HG03103 (cell line): Measurements from ENCODE around the gene MRPL10.

Experiments used
- ATAC-seq: cut with Tn5 transposase; IDR thresholded peaks from one replicate; pipeline ENCODE4 v1.9.1; 2021; ENCODE audit warnings: low read depth; ENCODE audit not compliant: unreplicated experiment

MRPL10 gene

DNA sequence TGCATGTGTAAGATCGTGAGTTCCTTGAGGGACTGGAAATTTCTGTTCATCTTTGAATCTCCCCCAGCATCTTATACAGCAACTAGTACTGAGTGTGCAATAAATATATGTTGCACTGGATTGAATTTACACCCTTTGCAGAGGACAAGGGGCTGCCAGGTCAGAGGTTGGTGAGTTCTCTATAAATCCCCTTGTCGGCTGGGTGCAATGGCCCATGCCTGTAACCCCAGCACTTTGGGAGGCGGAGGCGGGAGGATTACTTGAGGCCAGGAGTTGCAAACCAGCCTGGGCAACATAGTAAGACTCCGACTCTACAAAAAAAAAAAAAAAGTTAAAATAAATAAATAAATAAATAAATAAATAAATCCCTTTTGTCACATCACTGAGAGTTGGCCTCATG, 29.0 kb upstream of the MRPL10 start:
- no peak for ATAC-seq

DNA sequence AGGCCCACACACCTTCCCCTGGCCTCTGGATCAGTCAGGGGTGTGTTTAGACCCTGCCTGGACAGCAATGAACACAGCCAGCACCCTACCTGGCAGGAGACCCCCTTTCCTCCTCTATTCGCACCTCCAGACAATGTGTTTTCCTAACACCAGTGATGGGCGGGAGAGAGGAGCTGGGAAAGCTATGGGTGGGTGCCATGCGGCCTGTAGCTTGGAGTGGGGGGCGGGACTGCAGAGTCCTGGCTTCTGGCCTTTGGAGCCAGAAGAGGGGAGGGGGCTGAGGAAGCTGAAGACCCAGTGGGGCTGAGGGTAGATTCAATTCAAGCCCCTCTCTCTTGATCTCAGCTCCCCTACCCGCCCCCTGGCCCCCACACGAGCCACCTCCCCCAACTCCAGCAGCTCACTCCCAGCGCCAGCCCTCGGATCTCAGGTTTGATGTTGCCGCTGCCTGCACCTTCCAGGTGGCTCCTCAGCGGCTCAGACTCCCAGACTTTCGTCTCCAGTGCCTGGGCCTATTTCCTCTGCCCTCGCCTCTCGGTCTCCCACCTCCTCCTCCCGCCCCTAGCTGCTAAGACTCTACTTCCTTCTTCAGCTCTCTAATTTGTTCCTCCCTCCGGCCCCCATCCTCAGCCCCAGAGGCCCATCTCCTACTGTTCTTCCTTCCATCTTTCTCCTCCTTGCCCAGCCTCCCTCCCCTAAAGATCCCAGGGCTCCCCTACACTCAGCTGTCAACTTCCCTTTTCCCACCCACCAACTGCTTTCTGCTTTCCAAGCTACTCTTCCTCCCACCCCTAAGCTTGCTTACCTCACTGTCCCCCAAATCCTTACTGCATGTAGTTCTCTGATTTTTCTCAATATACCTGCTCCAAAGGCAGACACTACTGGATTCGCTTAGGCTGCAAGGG, 26.5 kb upstream of the MRPL10 start:
- ATAC-seq, result no peak

DNA sequence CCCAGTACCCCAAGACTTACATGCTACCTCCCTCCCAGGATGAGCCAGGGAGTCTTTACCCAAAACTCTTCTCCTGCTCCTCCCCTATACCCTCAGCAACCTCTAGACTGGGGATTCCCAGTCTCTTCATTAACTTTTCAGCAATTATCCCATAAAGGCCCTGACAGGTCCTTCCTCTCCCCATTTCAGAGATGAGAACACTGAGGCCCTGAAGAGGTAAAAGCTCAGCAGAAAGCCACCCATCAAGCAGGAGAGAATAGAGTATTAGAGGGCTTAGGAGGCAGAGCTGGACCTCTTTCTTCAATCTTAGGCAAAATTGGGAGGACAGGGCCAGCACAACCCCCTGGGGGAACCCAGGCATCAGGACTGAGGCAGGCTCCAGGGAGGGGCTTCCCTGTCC, 25.5 kb upstream of the MRPL10 start:
- ATAC-seq, result no peak

DNA sequence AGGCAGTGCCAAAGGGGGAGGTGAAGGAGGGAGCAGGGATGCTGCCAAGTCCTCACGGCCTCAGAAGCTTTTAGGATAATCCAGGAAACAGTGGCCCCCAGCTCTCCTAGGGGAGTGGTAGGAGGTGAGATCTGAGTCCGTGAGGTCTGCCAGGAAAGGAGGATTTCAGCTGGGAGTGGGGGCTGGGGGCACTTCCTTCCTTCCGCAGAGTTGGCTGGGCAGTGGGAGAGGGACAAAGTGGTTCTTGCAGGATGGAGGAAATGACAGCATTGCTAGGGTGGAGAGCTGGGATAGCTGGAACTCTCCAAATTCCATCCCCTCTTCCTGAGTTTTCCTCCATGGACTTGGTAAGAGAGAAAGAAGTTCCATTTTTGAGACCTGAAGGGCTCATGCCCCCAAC, 24.4 kb upstream of the MRPL10 start:
- no peak for ATAC-seq

DNA sequence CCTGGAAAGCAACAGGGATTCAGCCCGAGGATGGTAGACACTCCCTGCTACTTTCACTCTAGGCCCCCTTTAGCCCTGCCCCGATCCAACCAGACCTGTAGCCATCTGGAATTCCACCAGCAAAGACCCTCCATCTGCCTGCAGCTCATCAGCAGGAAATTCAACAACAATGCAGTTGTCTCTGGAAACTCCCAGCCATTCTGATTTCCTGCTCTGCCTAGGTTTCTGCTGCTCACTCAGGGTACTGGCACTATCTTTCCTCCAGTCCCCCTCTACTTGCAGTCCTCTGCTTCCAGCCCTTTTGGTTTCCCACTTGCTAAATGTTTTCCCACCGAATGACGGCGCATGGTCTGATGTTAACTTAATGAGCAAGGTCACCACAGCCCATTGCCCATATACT, 22.3 kb upstream of the MRPL10 start:
- no peak for ATAC-seq

DNA sequence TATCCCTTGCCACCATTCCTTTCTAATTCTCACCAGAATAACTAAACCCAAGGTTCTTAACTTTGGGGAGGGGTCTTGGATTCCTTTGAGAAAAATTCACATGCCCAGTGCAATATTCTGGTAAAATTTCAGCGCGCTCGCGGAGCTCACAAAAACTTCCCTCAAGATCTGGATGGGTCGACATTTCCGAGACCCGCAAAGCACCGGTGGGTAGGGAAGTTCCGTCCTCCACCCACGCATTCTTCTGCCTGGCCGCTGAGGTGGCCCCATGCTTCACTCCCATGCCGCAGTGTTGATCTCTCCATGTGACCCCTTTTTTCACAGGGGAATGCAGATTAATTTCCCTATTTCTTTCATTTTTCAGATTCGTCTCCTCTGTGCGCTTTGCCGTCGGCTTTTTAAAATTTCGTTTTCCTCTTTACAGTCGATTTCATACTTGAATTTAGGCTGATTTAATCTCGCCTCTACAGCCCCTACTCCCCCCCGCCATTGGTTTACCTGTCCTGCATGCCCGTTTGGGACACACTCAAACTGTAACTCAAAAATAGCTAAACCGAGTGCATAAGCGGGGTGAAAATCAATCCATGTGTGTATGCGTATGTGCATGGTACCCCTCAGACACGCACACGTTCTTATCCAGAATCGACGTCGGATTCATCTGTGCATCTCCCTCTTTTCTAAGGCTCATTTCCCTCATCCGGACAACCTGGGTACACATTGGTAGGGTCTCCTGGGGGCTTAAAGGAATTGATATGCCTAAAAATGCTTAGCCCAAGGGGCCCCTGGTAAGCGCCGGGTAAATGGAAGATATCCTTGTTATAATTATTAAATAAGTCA, 21.0 kb upstream of the MRPL10 start:
- ATAC-seq, result no peak

DNA sequence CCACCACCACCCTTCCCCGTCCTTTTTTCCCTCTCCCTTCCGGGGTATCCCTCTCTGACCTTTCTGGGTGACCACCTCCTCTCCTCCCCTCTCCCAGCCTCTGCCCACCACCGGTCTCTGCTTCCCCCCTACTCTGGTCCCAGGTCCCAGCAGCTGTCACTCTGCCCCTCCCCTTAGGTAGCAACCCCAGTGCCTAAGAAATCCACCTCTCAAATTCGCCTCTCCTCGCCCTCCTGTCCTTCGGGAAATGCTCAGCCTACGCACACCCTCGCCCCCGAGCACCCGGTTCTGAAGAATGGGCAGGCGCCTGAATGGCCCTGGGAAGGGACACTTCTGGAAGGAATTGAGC, 20.4 kb upstream of the MRPL10 start:
- ATAC-seq, result no peak

DNA sequence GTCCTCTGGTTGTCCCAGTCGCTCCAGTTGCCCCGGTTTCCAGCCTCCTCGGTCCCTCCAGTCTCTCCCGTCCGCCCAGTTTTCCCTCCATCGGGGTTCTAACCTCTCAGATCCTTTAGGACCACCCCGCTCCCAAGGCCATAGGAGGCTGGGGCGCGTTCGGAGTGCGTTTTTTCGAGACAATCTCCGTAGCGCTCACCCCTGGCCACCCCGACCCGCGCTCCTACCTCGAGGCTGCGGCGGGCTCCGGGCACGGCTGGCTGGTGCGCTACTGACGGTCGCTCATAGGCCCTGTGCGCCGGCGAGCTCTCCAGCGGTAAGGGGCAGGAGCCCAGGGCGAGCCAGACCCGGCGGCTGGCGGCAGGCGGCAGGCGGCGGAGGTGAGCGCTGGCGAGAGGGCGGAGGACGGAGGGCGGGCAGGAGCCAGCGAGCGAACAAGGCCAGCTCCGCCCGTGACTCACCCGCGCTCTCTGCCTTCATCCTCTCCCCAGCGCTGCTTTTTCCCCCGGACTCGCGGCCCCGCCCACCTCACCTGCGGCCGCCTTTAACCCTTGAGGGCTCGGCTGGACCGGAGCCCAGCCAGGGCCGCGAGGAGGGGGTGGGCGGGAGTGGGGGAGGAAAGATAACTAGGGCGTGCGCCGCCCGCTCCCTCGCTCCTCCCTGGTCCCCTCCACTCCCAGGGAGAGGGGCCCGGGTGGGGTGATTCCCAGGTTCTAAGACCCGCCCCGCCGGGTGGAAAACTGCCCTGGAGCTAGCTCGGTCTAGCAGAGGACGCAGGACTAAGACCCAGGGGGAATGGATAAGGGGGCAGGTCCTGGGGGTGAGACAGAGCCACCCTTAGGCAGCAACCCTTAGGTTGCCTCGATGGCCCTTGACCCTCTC, 19.6 kb upstream of the MRPL10 start, which contains the start of gene SP6:
Gene SP6 (minus strand): TSS at position 472 of the 882 bp plus-strand sequence. CDS start 2,734 bp downstream, outside the sequence.
- no peak for ATAC-seq

DNA sequence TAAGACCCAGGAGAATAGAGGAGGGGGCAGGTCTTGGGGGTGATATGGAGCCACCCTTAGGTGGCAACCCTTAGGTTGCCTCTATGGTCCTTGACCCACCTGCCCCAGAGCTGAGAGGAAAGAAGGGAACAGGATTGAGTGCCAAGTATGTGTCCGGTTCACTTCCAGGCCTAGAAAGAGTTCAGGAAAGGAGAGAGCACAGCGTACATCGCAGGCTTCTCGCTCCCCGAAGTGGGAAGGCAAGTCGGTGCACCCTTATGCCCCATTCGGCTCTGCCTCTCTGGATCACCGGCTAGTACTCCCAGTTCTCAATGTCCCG, 19.0 kb upstream of the MRPL10 start:
- ATAC-seq, result no peak

DNA sequence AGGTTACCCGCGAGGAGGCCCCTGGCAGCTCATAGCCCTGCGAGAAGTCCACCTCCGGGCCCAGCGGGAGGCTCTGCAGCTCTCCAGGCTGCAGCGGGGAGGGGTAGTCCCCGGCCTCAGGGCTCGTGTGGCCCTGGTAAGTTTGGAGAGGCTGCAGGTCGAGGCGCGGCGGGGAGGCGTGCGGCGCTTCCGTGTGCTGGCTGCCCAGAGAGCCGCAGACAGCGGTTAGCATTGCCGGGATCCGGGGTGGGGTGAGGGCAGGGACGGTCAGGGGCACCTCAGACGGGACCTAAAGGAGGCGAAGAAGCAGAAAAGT, 16.8 kb upstream of the MRPL10 start:
- no peak for ATAC-seq

DNA sequence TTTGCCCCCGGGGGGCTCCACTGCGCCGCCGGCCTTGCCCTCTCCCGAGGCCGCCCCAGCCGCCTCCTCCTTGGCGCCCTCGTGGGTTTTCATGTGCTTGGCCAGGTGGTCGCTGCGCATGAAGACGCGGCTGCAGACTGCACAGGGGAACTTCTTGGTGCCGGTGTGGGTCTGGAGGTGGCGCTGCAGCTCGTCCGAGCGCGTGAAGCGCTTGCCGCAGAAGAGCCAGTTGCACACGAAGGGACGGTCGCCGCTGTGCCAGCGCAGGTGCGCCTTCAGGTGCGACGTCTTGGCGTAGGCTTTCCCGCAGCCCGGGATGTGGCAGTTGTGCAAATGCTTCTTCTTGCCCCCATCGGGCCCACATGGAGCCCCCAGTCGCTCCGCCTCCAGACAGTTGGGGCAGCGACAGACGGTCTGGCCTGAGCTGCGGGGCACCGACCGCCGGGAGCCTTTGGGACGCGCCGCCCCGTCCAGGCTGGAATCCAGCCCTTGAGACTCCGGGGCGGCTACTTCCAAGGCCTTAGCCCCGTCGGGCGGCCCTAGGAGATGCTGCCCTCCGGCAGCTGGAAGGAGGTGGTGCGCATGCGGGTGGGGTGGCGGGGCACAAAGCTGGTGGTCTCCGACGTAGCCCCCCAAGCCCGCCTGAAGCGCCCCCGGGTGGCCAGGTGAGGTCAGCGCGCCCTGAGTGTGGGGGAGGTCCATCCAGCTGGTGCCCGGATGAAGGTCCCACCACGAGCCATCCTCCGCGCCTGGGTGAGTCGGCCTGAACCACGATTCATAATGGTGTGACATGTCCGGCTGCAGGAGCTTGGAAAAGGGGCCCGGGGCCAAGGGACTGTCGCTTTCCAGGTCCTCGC, 16.2 kb upstream of the MRPL10 start:
- no peak for ATAC-seq

DNA sequence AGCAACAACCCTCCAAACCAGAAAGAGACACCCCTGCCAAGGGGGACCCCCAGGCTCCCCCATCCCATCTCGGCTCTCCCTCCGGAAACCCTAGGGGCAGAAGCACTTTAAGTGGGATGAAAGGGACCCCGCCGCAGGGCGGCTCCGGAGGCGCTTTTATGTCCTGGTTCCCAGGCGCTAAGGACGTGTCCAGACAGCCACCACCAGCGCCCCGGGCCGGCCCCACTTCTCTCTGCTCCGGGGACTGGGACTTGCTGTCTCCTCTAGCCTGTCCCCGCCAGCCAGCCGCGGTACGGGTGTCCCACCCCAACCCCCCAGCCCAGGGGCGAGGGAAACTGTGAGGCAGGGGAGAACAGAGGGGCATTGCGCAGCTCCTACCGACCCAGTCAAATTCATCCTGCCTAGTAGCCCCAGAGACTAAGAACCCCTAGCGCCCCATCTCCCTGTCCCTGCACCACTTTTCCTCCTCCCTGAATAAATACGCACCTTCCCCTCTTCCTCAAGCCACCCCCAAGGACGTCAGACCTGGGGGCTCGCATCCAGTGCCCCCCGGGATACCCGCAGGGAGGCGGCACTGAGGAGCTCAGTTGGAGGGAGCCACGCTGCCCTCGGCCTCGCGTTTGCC, 15.5 kb upstream of the MRPL10 start:
- ATAC-seq, result no peak

DNA sequence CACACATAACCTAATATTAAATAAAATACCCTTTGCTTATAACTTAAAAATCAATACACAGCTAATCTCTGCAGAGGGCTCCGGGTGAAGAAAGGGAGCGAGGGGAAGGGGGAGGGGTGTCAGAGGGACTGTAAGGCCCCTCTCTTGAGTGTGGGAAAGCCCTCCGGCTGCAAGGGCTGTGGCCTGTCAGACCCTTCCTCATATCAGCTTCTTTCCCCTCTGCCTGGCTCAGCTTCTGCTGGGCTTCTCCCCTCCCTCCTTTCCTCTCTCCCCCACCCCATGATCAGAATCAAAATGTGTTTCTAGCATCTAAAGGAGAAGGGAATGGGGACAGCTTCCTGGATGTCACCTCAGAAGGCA, 14.4 kb upstream of the MRPL10 start:
- ATAC-seq, result no peak

DNA sequence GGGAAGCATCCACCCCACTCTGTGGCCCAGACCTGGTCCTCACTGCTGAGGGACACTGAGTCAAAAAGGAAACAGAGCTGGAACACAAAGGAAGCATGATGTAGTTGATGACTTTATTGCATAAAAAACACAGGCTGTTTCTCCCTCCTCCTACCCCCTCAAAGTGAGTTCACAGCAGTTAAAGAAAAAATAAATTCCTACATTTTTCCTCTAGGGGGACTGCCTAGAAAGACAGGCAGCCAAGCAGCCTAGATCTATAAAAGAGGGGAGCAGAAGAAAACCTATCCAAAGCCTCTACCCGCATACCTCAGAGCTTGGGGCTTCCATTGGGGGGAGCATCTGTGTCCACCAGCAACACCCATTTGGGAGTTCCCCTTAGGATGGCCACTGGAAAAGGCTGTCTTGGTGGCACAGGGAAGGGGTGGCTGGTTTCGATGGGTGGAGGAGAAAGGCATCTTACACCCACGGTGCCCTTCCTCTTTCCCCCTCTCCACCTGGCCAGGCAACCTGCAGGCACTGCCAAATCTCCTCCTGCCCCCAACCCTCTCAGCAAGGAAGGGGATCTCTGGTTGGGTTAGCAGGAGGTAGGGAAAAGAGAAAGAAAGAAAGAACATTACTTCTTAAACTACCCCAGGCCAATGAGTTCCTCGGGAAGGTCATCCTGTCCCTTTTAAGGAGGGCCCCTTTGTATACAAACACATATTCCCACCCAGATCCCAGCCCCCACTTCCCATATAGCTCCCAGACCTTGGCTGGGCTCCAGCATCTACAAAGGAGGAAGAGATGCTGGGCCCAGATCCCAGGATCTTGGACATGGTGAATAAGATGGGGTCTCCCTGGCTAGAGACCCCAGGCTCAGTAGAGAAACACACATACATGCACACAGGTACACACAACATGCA, 13.7 kb upstream of the MRPL10 start:
- ATAC-seq, result no peak

DNA sequence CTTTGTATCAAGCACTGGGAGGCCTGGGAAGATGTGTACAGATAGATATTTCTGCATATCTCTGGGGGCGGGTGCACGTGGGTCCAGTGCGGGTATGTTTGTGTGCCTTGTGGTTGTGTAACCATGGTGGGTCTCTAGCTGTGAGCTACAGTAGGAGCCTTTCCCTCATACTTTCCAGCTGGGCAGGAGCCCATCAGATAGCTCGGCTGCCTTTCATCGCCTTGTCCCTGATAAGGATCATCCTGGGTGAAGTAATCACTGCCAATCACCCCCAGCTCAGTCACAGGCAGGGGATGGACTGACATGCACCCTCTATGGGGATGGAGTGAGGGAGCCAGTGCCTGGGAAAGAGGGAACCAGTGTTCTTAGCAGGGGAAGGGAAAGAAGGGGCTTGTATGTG, 12.9 kb upstream of the MRPL10 start:
- no peak for ATAC-seq

DNA sequence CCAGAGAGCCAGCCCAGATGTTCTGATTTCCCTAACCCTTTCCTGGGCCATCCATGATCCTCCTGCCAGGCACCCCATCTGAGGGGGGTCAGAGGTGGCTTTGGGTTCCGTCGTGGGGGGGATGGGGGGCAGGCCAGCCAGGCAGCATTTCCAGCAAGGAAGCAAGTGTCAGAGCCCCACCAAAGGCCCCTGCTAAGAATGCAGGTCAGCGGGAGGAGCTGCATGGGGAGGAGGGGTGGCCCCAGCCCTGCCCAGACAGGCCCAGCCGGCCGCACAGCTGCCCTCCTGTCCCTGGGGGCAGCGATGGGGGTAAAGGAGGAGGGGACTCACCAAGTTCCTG, 12.0 kb upstream of the MRPL10 start:
- no peak for ATAC-seq

DNA sequence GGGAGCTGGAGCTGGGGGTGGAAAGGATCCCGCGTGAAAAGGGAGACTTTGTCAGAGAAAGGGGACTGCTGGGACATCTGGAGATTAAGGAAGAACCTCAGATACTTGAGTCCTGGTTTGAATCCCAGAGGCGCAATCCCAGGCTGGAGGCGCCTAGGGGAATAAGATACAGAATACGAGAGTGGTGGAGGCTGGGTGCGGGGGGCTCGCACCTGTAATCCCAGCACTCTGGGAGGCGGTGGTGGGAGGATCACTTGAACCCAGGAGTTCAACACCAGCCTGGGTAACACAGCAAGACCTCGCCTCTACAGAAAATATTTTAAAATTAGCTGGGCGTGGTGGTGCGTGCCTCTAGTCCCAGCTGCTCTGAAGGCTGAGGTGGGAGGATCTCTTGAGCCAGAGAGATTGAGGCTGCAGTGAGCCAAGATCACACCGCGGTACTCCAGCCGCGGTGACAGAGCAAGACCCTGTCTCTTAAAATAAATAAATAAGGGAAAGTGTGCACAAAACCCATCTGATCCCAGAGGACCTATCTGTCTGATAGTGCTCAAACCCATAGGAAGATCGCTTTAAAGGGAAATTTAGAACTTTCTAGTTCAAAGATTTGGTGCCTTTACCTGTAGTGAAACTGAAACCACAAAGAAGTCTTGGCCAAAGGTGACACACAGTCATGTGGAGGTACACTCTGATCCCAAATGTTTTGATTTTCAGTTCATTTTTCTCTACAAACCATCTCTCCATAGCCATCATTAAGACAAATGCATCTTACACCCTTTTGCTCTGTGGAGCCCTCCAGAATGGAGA, 10.3 kb upstream of the MRPL10 start:
- ATAC-seq, result no peak
